NCI-H187 (cell line): ENCODE results near the gene CA10.

Experiments used
- DNase-seq, 2 experiments: peaks; one replicate each; lab custom pipeline; 2025; lab: John Stamatoyannopoulos, UW

CA10 gene

GRCh38 chr17:52048137-52048898 lies 110.2 kb downstream of the CA10 start:
- no peak for DNase-seq

- no peak for DNase-seq
Observed at GRCh38 chr17:52047086-52047485, 111.4 kb downstream of the CA10 start.

- no peak for DNase-seq
Observed at GRCh38 chr17:52041123-52041617, 117.3 kb downstream of the CA10 start.

- DNase-seq = no peak
Observed at GRCh38 chr17:52036416-52036815, 122.1 kb downstream of the CA10 start.

GRCh38 chr17:52035336-52035915 lies 123.1 kb downstream of the CA10 start:
- no peak for DNase-seq

GRCh38 chr17:52032454-52032853 lies 126.1 kb downstream of the CA10 start:
- no peak for DNase-seq

- DNase-seq = no peak
Observed at GRCh38 chr17:52030052-52030451, 128.5 kb downstream of the CA10 start.

GRCh38 chr17:52027620-52028295 lies 130.8 kb downstream of the CA10 start:
- no peak for DNase-seq

- no peak for DNase-seq
Observed at GRCh38 chr17:52027081-52027480, 131.4 kb downstream of the CA10 start.

GRCh38 chr17:52026075-52026474 lies 132.4 kb downstream of the CA10 start:
- DNase-seq = no peak

GRCh38 chr17:52025236-52025635 lies 133.3 kb downstream of the CA10 start:
- no peak for DNase-seq

GRCh38 chr17:52024300-52024870 lies 134.1 kb downstream of the CA10 start:
- no peak for DNase-seq

- no peak for DNase-seq
Observed at GRCh38 chr17:52011064-52011463, 147.4 kb downstream of the CA10 start.

GRCh38 chr17:51999654-52000053 lies 158.9 kb downstream of the CA10 start:
- no peak for DNase-seq

GRCh38 chr17:51997723-51998122 lies 160.8 kb downstream of the CA10 start:
- DNase-seq = no peak

- no peak for DNase-seq
Observed at GRCh38 chr17:51995797-51996403, 162.6 kb downstream of the CA10 start.

GRCh38 chr17:51992864-51993416 lies 165.6 kb downstream of the CA10 start:
- DNase-seq = no peak

- no peak for DNase-seq
Observed at GRCh38 chr17:51971121-51971520, 187.4 kb downstream of the CA10 start.

GRCh38 chr17:51961689-51962088 lies 196.8 kb downstream of the CA10 start:
- no peak for DNase-seq

GRCh38 chr17:51957786-51958185 lies 200.7 kb downstream of the CA10 start:
- DNase-seq = no peak

GRCh38 chr17:51955245-51955644 lies 203.3 kb downstream of the CA10 start:
- no peak for DNase-seq

- peak in 1 of 2 experiments; percentile 34 for DNase-seq
Observed at GRCh38 chr17:51954232-51954765, 204.2 kb downstream of the CA10 start.
